ENCODE data around the gene SFTPB. TPM values are rescaled to one million over a fixed set of nuclear protein-coding genes. Genes with fewer than 3 reads are reported as not detected.

Gene SFTPB
- total RNA-seq, 4 donors from 2014 or later = 24.8 to 323 (median 116) TPM

DNA sequence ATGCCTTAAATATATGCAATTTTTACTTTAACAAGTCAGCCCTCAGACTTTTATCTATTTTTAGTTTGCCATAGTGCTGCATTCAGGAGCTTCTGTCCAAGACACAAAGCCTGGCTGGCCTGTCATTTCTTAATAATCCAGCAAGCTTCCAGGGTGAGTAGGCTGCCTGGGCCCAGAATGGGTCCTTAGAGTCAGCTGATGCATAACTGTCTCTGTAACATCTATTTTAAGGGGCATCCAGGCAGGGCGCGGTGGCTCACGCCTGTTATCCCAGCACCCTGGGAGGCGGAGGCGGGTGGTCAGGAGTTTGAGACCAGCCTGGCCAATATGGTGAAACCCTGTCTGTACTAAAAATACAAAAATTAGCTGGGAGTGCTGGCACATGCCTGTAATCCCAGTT, 14.4 kb upstream of the SFTPB start:
- peak; percentile 30 to 34 for DNase-seq
- intact Hi-C loops (cut with DNase I) = no loop called here

GRCh38 chr2:85681776-85682175, 13.8 kb upstream of the SFTPB start:
- H3K4me1 ChIP-seq = peaks cover 18 to 44% of the 10 kb centered on the region in 2 donors
- TF ChIP-seq CTCF (IDR thresholded peaks at IDR 0.05) (no peak), POLR2A (IDR thresholded peaks at IDR 0.05) (no peak)
- H3K27ac ChIP-seq = peak overlapping the region in 1 of 3 donors; percentile 94
- no peaks in the 10 kb centered on the region for H3K27me3 ChIP-seq
- no peaks in the 10 kb centered on the region for H3K36me3 ChIP-seq
- intact Hi-C loops (cut with DNase I) = no loop called here
- WGBS, 2 donors = 100% methylated on average over 1 of the region's 1 CpG
- no peaks in the 10 kb centered on the region for H3K9me3 ChIP-seq
- no peak for DNase-seq
- no peak overlapping the region for H3K4me3 ChIP-seq (replicated peaks in 1 of 3)

More for the DNA sequence above, 14.4 kb upstream of the SFTPB start:
- H3K27ac ChIP-seq = no peak overlapping the region
- H3K4me1 ChIP-seq = peaks cover 18 to 44% of the 10 kb centered on the region in 2 donors
- no peaks in the 10 kb centered on the region for H3K27me3 ChIP-seq
- TF ChIP-seq POLR2A (IDR thresholded peaks at IDR 0.05) = no peak
- no peak for TF ChIP-seq CTCF (IDR thresholded peaks at IDR 0.05)
- no peaks in the 10 kb centered on the region for H3K9me3 ChIP-seq
- no peak overlapping the region for H3K4me3 ChIP-seq (replicated peaks in 1 of 3)
- no peaks in the 10 kb centered on the region for H3K36me3 ChIP-seq
- 98% methylated on average over 5 of the region's 5 CpGs for WGBS, 2 donors

DNA sequence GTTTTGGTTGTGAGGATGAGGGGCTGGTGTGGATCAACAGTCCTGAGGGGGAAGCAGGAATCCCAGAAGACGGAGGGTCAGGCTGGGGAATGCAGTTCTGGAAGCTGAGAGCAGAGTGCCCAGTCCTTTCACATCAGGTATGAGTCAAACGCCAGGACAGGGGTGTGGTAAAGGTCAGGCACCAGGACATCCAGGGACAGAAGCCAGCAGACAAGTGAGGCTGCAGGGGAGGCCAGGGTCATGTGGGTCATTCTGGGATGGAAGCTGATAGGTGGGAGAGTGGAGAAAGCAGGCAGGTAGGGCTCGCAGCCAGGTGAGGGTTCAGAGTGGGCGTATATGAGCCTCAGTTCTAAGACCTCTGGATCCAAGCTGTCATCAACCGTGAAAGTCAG, 13.4 kb upstream of the SFTPB start:
- Histone ChIP-seq H3K9me3 (no peaks in the 10 kb centered on the region), H3K4me1 (peaks cover 18 to 48% of the 10 kb centered on the region in 2 donors), H3K27ac (peak overlapping the region in 2 of 3 donors; percentile 93 to 94), H3K27me3 (no peaks in the 10 kb centered on the region), H3K36me3 (no peaks in the 10 kb centered on the region), H3K4me3 (replicated peaks in 1 of 3) (no peak overlapping the region)
- WGBS, 2 donors = 80% methylated on average over 5 of the region's 5 CpGs
- no peak for TF ChIP-seq POLR2A (IDR thresholded peaks at IDR 0.05)
- TF ChIP-seq CTCF (IDR thresholded peaks at IDR 0.05) = no peak
- DNase-seq = peak; percentile 35 to 37
- intact Hi-C loops (cut with DNase I) = no loop called here

DNA sequence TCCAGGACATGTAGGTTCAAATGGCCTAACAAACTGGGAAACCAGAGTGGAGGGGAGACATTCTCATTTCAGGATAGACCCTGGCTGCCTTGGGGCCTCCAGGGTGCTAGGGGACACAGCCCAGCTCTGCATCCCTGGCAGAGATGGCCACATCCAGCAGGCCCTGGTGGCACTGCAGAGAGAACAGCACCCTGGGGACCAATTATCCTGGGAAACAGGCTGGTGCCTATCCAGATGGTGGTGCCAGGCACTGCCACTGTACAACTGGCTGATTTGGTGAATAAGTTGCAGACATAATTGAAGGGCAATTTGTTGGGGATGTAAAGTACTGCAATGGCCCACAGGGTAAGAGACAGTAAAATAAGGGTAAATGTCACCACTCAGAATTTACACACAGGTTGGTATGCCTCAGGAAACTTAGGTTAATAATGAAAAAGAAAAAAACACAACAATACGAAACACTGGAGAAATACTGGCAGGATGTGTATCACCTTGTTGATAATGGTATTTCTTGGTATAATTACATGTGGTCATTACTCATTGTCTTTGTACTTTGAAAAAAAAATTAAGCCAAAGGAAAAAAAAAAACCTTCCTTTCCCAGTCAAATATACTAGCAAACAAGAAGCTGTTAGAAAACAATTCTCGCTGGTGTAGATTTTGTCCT, 12.8 kb upstream of the SFTPB start:
- Histone ChIP-seq H3K36me3 (no peaks in the 10 kb centered on the region), H3K4me3 (replicated peaks in 1 of 3) (no peak overlapping the region), H3K27me3 (no peaks in the 10 kb centered on the region), H3K9me3 (no peaks in the 10 kb centered on the region), H3K4me1 (peaks cover 18 to 53% of the 10 kb centered on the region in 2 donors), H3K27ac (peak overlapping the region in 2 of 3 donors; percentile 93 to 94)
- intact Hi-C loops (cut with DNase I) = no loop called here
- TF ChIP-seq POLR2A (IDR thresholded peaks at IDR 0.05) = no peak
- no peak for TF ChIP-seq CTCF (IDR thresholded peaks at IDR 0.05)
- WGBS, 2 donors = 75 to 76% methylated on average over 2 of the region's 2 CpGs
- DNase-seq = no peak

- H3K9me3 ChIP-seq = no peaks in the 10 kb centered on the region
- 5 to 17% methylated on average over 18 to 22 of the region's 25 CpGs for WGBS, 2 donors
- TF ChIP-seq CTCF (IDR thresholded peaks at IDR 0.05) = peak; percentile 97 to 100 (median 98)
- TF ChIP-seq POLR2A (IDR thresholded peaks at IDR 0.05) = peak in 1 of 2 donors; percentile 42
- intact Hi-C loops (cut with DNase I) = no loop called here
- H3K4me3 ChIP-seq (replicated peaks in 1 of 3) = no peak overlapping the region
- no peaks in the 10 kb centered on the region for H3K36me3 ChIP-seq
- no peaks in the 10 kb centered on the region for H3K27me3 ChIP-seq
- peak overlapping the region; percentile 71 to 94 (median 93) for H3K27ac ChIP-seq
- peaks cover 18 to 53% of the 10 kb centered on the region in 2 donors for H3K4me1 ChIP-seq
- DNase-seq = peak; percentile 97 to 98
Measured at GRCh38 chr2:85678794-85679672, 11.0 kb upstream of the SFTPB start.
